ENCODE measurements around the gene GRM8.

Gene GRM8

DNA sequence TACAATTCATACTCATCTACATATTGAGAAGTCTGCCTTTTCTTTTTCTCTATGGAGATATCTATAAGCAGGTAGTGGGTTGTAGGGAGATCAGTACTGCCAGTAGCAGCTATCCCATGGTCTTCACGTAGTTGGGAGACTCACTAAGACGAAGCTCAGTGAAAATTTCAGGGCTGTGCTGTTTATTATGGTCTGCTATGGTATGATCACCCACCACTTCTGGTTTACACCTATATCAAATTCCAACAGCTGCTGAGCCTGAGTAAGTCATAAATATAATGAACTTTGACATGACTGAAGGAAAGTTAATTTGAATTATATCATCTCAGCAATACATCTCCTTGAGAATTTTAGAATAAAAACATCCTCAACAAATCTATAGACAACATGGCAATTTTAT is 741.7 kb downstream of the GRM8 start:
- FAIRE-seq: peak; percentile 24
- DNase-seq (ENCODE audit: insufficient read length): no peak
- no peak for TF ChIP-seq POLR2AphosphoS5 (IDR thresholded peaks at IDR 0.05; ENCODE audit: low read depth, low read length)
- no peak for TF ChIP-seq TAF1 (IDR thresholded peaks at IDR 0.05; ENCODE audit: borderline replicate concordance, low read depth, low read length)
- TF ChIP-seq POLR2A (IDR thresholded peaks at IDR 0.05; ENCODE audit: low read depth, low read length): no peak

DNA sequence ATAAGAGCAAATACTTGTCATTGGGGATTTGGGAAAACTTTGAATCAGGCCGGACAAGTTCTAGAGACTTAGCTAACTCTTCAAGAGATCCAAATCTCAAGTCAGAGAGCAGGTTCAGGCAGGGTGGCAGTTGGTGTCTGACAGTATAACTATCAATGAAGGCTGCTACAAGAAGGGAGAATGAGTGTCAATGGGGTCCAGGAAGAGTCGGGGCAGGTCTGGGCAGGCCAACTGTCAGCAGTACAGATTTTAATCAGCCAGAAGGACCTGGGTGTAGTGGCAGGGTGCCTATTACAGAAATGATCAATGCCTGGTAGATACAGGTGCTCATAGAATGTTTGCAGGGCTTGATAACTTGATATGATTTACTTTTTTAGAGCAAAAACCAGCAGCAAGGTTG is 751.1 kb downstream of the GRM8 start:
- DNase-seq (ENCODE audit: insufficient read length) (no peak), FAIRE-seq (no peak)
- no peak for TF ChIP-seq TAF1 (IDR thresholded peaks at IDR 0.05; ENCODE audit: borderline replicate concordance, low read depth, low read length)
- no peak for TF ChIP-seq POLR2A (IDR thresholded peaks at IDR 0.05; ENCODE audit: low read depth, low read length)
- TF ChIP-seq POLR2AphosphoS5 (IDR thresholded peaks at IDR 0.05; ENCODE audit: low read depth, low read length): no peak

DNA sequence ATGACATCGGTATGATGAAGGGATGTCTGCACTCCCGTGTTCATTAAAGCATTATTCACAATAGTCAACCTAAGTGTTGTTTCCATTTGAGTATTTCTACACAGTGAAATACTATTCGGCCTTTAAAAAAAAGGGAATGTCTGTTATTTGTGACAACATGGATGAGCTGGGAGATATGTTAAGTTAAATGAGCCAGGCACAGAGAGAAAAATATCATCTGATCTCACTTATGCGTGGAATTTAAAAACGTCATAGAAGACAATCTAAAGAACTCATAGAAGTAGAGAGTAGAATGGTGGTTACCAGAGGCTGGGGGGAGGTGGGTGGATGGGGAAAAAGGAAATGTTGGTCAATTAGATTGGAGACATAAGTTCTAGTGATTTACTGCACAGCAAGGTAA is 753.3 kb downstream of the GRM8 start:
- TF ChIP-seq TAF1 (IDR thresholded peaks at IDR 0.05; ENCODE audit: borderline replicate concordance, low read depth, low read length): no peak

DNA sequence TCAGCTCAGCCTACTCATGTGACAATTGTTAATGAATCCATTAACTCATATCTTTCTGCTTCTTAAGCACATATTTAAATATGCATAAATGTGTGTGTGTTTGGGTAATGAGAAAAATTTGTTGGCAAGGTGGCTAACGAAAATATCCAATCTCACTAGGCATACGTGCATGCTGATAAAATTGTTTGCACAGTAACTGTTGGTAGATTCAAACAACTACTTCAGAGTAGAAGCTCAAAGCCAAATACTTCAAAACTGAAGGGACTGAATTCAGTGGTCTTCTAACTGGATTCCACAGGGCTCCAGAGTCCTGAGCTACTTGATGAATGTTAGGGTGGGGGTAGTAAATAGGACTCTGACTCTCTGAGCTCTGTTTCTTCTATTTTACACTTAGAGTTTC is 757.0 kb downstream of the GRM8 start:
- TF ChIP-seq POLR2A (IDR thresholded peaks at IDR 0.05; ENCODE audit: low read depth, low read length): no peak
- no peak for TF ChIP-seq POLR2AphosphoS5 (IDR thresholded peaks at IDR 0.05; ENCODE audit: low read depth, low read length)
- TF ChIP-seq TAF1 (IDR thresholded peaks at IDR 0.05; ENCODE audit: borderline replicate concordance, low read depth, low read length): no peak
- FAIRE-seq (no peak), DNase-seq (ENCODE audit: insufficient read length) (no peak)

More for the DNA sequence above, 753.3 kb downstream of the GRM8 start:
- DNase-seq (ENCODE audit: insufficient read length): no peak
- no peak for FAIRE-seq

DNA sequence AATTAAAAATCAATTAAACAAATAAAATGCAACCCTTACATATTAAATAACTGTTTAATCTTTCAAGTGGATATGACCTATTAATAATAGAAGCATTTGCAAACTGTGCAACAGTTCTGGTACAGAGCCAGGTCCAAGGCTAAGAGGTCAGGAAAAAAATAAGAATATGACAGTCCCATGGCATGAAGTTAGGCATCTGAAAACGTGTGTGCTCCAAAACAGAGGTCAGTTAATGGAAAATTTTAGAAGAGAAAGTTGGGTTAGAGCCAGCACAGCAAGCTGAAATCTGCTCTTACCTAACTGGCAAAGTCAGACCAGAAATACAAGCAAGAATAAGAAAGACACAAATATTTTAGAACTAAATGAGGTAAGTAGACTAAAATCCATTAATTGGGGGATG is 757.7 kb downstream of the GRM8 start:
- FAIRE-seq: no peak
- DNase-seq (ENCODE audit: insufficient read length): no peak
- TF ChIP-seq TAF1 (IDR thresholded peaks at IDR 0.05; ENCODE audit: borderline replicate concordance, low read depth, low read length) (no peak), POLR2AphosphoS5 (IDR thresholded peaks at IDR 0.05; ENCODE audit: low read depth, low read length) (no peak), POLR2A (IDR thresholded peaks at IDR 0.05; ENCODE audit: low read depth, low read length) (no peak)

DNA sequence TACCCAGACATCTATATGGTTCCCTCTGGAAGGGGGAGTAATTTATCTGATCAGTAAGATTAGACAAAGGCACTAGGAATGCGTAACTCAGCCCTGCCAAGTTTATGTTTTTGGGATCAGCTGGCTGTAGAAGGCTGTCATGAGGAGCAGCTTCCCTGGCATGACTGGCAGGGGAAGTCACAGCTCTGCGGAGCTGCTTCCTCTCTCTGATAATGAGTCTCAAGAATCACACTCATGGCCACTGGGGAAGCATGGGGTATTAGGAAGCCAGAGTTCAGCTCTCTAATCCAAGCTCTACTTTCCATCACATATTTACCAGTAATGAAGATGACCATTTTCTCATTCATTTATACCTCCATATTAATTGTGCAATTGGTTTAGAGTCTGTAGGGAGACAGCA is 758.9 kb downstream of the GRM8 start:
- peak; percentile 24 for FAIRE-seq
- DNase-seq (ENCODE audit: insufficient read length): no peak
- TF ChIP-seq TAF1 (IDR thresholded peaks at IDR 0.05; ENCODE audit: borderline replicate concordance, low read depth, low read length) (no peak), POLR2A (IDR thresholded peaks at IDR 0.05; ENCODE audit: low read depth, low read length) (no peak), POLR2AphosphoS5 (IDR thresholded peaks at IDR 0.05; ENCODE audit: low read depth, low read length) (no peak)

DNA sequence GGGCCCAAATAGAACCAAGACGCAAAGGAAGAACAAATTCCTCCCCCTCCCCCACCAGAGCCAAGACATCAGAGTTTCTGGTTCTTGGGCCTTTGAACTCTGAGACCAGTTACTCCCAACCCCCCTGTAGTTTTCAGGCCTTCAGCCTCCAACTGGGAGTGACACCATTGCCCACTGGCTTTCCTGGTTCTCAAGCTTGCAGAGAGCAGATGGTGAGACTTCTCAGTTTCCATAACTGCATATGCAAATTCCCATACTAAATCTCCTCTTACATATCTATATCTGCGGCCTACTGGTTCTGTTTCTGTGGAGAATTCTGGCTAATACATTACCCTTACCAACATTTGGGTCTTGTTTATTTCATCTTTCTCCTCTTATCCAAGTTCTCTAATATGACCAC is 762.9 kb downstream of the GRM8 start:
- DNase-seq (ENCODE audit: insufficient read length): no peak
- no peak for FAIRE-seq
- TF ChIP-seq POLR2AphosphoS5 (IDR thresholded peaks at IDR 0.05; ENCODE audit: low read depth, low read length) (no peak), TAF1 (IDR thresholded peaks at IDR 0.05; ENCODE audit: borderline replicate concordance, low read depth, low read length) (no peak), POLR2A (IDR thresholded peaks at IDR 0.05; ENCODE audit: low read depth, low read length) (no peak)

DNA sequence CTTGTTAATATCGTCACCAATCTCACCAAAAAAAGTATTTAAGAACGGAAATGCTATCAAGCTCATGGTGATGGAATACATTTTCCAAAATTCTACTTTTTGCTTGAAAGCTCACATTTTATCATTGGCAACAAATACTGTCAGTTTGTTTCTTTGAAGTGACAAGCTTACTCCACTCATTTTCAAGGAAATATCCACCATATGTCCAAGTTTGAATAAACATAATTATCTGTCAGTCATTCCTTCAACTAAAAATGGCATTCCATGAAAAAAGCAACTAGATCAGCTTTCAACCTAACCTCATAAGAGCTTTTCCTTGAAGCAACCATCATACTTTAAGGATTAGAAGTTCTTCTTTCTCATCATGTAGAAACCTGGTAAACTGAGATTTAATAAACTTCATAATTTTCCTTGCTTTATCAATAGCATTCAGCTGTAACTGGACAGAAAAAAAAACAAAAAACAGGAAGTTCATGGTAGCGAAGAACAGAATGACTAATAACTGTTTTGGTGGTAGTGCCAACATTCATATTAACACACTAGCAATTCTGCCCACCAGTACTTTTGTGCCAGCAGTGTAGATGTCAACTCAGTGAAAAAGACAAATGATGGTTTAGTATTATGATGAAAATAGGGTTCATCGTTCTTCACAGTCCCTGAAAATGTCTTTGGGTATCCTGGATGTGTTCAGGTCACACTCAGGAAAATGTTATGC is 764.9 kb downstream of the GRM8 start:
- TF ChIP-seq POLR2A (IDR thresholded peaks at IDR 0.05; ENCODE audit: low read depth, low read length) (no peak), TAF1 (IDR thresholded peaks at IDR 0.05; ENCODE audit: borderline replicate concordance, low read depth, low read length) (no peak), POLR2AphosphoS5 (IDR thresholded peaks at IDR 0.05; ENCODE audit: low read depth, low read length) (no peak)
- DNase-seq (ENCODE audit: insufficient read length) (no peak), FAIRE-seq (peak; percentile 64)

DNA sequence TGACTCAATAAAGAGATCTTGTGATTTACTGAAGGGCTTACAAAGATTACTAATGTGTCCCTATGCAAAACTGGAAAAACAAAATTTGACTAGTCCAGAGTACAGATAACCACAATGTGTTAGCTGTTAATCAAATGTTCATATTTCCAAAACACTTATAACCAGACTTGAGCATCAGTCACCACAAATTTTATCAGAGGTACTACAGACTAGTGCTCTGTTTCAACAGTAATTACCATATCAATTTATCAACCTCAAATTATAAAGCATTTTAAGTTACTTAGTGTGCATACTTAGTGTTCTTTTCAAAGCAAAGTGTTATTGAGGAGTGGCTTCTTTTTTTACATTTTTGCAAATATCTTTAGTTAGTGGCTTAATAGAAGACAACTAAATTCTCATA is 765.9 kb downstream of the GRM8 start:
- FAIRE-seq: no peak
- no peak for DNase-seq (ENCODE audit: insufficient read length)
- TF ChIP-seq TAF1 (IDR thresholded peaks at IDR 0.05; ENCODE audit: borderline replicate concordance, low read depth, low read length): no peak
- TF ChIP-seq POLR2AphosphoS5 (IDR thresholded peaks at IDR 0.05; ENCODE audit: low read depth, low read length): no peak
- no peak for TF ChIP-seq POLR2A (IDR thresholded peaks at IDR 0.05; ENCODE audit: low read depth, low read length)

DNA sequence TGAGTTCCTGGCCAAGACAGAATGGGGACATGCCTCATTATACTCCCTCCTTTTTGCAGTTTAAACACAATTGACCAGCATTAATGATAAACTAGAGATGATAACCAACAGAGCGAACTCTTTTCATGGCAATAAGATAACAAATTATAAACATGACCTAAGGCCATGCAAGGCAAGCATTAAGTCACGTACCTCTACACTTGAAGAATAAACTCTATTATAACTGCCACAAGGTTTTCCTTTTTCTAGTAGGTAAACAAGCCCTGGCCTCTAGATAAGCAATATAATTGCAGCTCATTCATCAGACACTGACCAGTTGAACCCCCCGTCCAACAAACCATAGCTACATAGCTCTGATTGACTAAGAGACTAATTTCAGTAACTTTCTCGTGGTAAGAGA is 767.0 kb downstream of the GRM8 start:
- FAIRE-seq (no peak), DNase-seq (ENCODE audit: insufficient read length) (no peak)
- TF ChIP-seq TAF1 (IDR thresholded peaks at IDR 0.05; ENCODE audit: borderline replicate concordance, low read depth, low read length): no peak
- TF ChIP-seq POLR2A (IDR thresholded peaks at IDR 0.05; ENCODE audit: low read depth, low read length): no peak
- no peak for TF ChIP-seq POLR2AphosphoS5 (IDR thresholded peaks at IDR 0.05; ENCODE audit: low read depth, low read length)

DNA sequence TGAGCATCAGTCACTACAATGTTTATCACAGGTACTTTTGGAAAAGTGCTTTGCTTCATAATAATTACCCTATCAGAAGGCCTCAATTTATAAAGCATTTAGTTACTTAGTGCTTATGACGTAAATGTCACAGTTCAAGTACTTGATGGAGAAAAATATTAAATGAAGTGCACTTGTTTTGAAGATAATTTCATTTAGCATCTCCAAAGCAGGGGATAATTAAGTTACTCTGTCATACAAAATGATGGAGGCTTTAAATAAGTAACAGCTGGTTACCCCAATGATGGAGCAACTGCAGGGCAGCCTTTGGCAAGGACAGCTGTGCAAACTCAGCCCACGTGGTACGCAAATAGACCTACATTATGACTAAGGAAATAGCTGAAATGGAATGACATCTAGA is 768.8 kb downstream of the GRM8 start:
- TF ChIP-seq POLR2A (IDR thresholded peaks at IDR 0.05; ENCODE audit: low read depth, low read length) (no peak), TAF1 (IDR thresholded peaks at IDR 0.05; ENCODE audit: borderline replicate concordance, low read depth, low read length) (no peak), POLR2AphosphoS5 (IDR thresholded peaks at IDR 0.05; ENCODE audit: low read depth, low read length) (no peak)
- FAIRE-seq: no peak
- DNase-seq (ENCODE audit: insufficient read length): no peak

DNA sequence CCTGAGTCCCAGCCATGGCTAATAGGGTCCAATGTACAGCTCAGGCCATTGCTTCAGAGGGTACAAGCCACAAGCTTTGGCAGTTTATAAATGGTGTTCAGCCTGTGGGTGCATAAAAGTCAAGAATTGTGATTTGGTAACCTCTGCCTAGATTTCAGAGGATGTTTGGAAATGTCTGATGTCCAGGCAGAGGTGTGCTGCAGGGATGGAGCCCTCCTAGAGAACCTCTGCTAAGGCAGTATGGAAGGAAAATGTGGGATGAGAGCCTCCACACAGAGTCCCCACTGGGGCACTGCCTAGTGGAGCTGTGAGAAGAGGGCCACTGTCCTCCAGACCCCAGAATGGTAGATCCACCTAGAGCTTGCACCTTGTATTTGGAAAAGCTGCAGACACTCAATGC is 779.9 kb downstream of the GRM8 start:
- no peak for TF ChIP-seq POLR2A (IDR thresholded peaks at IDR 0.05; ENCODE audit: low read depth, low read length)
- TF ChIP-seq POLR2AphosphoS5 (IDR thresholded peaks at IDR 0.05; ENCODE audit: low read depth, low read length): no peak
- no peak for TF ChIP-seq TAF1 (IDR thresholded peaks at IDR 0.05; ENCODE audit: borderline replicate concordance, low read depth, low read length)
- no peak for DNase-seq (ENCODE audit: insufficient read length)
- FAIRE-seq: no peak

Data from GM12892 (cell line).